GM23338 (cell line): ENCODE data around the gene RUNX1. TPM values are rescaled to one million over a fixed set of nuclear protein-coding genes. Genes with fewer than 3 reads are reported as not detected.

Experiments used
- ATAC-seq: fragments of 200-7000 bp; cut with Tn5 transposase; 3 replicates; pipeline ENCODE4 v1.9.1; 2020
- DNase-seq: peaks from one replicate; pipeline ENCODE4 v3.0.0-alpha.2; 2015; ENCODE audit warnings: low spot score
- H2AFZ ChIP-seq: fragments of 200-600 bp; sonication (generic); 2 replicates; pipeline ENCODE4 v1.8.0; 2016; ENCODE audit warnings: antibody characterized with exemption, mild to moderate bottlenecking, moderate library complexity
- H3F3A ChIP-seq: fragments of 200-600 bp; sonication (generic); replicated peaks from 2 replicates; pipeline ENCODE4 v1.8.0; 2017; ENCODE audit warnings: antibody characterized with exemption, mixed run types, low read depth
- H3K27ac ChIP-seq: fragments of 200-600 bp; sonication (generic); 2 replicates; pipeline ENCODE4 v1.6.1; 2016; ENCODE audit warnings: low read depth
- H3K27me3 ChIP-seq: fragments of 200-600 bp; sonication (generic); 2 replicates; pipeline ENCODE4 v1.8.0; 2016; ENCODE audit warnings: mild to moderate bottlenecking, mixed run types, moderate library complexity; ENCODE audit not compliant: insufficient read depth
- H3K36me3 ChIP-seq: fragments of 200-600 bp; sonication (generic); 2 replicates; pipeline ENCODE4 v1.8.0; 2016; ENCODE audit warnings: mild to moderate bottlenecking; ENCODE audit not compliant: insufficient read depth
- H3K4me1 ChIP-seq: fragments of 200-600 bp; sonication (generic); 2 replicates; pipeline ENCODE4 v1.8.0; 2016; ENCODE audit warnings: mild to moderate bottlenecking, moderate library complexity; ENCODE audit not compliant: insufficient read depth
- H3K4me2 ChIP-seq: fragments of 200-600 bp; sonication (generic); 2 replicates; pipeline ENCODE4 v1.7.1; 2017; ENCODE audit warnings: mixed run types
- H3K4me3 ChIP-seq: fragments of 200-600 bp; sonication (generic); 2 replicates; pipeline ENCODE4 v1.6.1; 2016; ENCODE audit warnings: mixed run types
- H3K79me2 ChIP-seq: fragments of 200-600 bp; sonication (generic); replicated peaks from 2 replicates; pipeline ENCODE4 v1.8.0; 2017; ENCODE audit warnings: mild to moderate bottlenecking; ENCODE audit not compliant: insufficient read depth
- H3K9me2 ChIP-seq: fragments of 200-600 bp; sonication (generic); 2 replicates; pipeline ENCODE4 v1.8.0; 2017; ENCODE audit not compliant: insufficient read depth
- H4K20me1 ChIP-seq: fragments of 200-600 bp; sonication (generic); replicated peaks from 2 replicates; pipeline ENCODE4 v1.8.0; 2017; ENCODE audit warnings: mild to moderate bottlenecking; ENCODE audit not compliant: insufficient read depth
- H3K27ac Mint-ChIP-seq: 2 replicates; pipeline ENCODE4 v1.8.0; 2020; ENCODE audit warnings: inconsistent platforms, mild to moderate bottlenecking, moderate library complexity, mixed read lengths
- H3K27me3 Mint-ChIP-seq: 3 replicates; pipeline ENCODE4 v1.8.0; 2022; ENCODE audit warnings: low read depth, mild to moderate bottlenecking, moderate library complexity, mixed read lengths, inconsistent platforms; ENCODE audit not compliant: insufficient read depth, poor library complexity
- H3K36me3 Mint-ChIP-seq: 3 replicates; pipeline ENCODE4 v1.8.0; 2021; ENCODE audit warnings: low read depth, mild to moderate bottlenecking, inconsistent platforms, moderate library complexity, mixed read lengths
- H3K4me1 Mint-ChIP-seq: 3 replicates; pipeline ENCODE4 v1.8.0; 2020; ENCODE audit warnings: mild to moderate bottlenecking, inconsistent platforms, mixed read lengths
- H3K4me3 Mint-ChIP-seq: 3 replicates; pipeline ENCODE4 v1.8.0; 2021; ENCODE audit warnings: moderate library complexity, mild to moderate bottlenecking, inconsistent platforms, mixed read lengths
- H3K9me3 Mint-ChIP-seq: 3 replicates; pipeline ENCODE4 v1.8.0; 2020; ENCODE audit warnings: moderate library complexity, mild to moderate bottlenecking, inconsistent platforms, mixed read lengths
- CTCF ChIP-seq, 2 experiments: fragments of 200-600 bp in 1 of 2; sonication (generic) in 1 of 2; conservative IDR thresholded peaks; 2 replicates each; pipeline versions ENCODE4 v1.5.1 to v1.6.1; 2016 to 2017; ENCODE audit warnings: antibody characterized with exemption in 2 of 2, low read depth in 2 of 2, mild to moderate bottlenecking in 2 of 2, moderate library complexity in 1 of 2
- POLR2AphosphoS5 ChIP-seq: IDR thresholded peaks from 2 replicates; pipeline ENCODE4 v1.6.1; 2016; ENCODE audit warnings: antibody characterized with exemption, low read depth
- REST ChIP-seq: IDR thresholded peaks from one replicate; pipeline ENCODE4 v1.6.1; 2018; ENCODE audit warnings: antibody characterized with exemption; ENCODE audit not compliant: unreplicated experiment
- STAT1 ChIP-seq: IDR thresholded peaks from one replicate; pipeline ENCODE4 v1.6.1; 2016; ENCODE audit warnings: antibody characterized with exemption; ENCODE audit not compliant: unreplicated experiment
- ZNF331 ChIP-seq: fragments of 250-450 bp; sonication (Bioruptor Pico); IDR thresholded peaks from 2 replicates; pipeline ENCODE4 v1.5.0; 2020; ENCODE audit warnings: low read depth, mild to moderate bottlenecking, moderate library complexity
- ZNF462 ChIP-seq: fragments of 250-450 bp; sonication (Bioruptor Pico); IDR thresholded peaks from 2 replicates; pipeline ENCODE4 v1.5.0; 2020; ENCODE audit warnings: mild to moderate bottlenecking, moderate library complexity
- polyA plus RNA-seq: library from polyadenylated mRNA; unstranded; fragments of >200 nt; fragmentation: Nextera tagmentation; extraction: Ambion mirVana; gene quantifications from 2 replicates; pipeline ENCODE4 v1.2.1, GENCODE V29; 2016
- total RNA-seq: library from RNA; depleted of rRNA; stranded (reverse); fragments of >200 nt; shearing (Covaris generic); gene quantifications from 2 replicates; pipeline ENCODE4 v1.2.3, GENCODE V29; 2014

Gene RUNX1
- total and polyA plus RNA-seq, 2 experiments from 2014 or later, result 0.29 to 1.1 TPM

GRCh38 chr21:35032474-35033263, 16.4 kb downstream of the RUNX1 start:
- ATAC-seq, result no peak

More at GRCh38 chr21:35032474-35033263, 16.4 kb downstream of the RUNX1 start:
- Histone ChIP-seq H3K79me2 (no peaks in the 10 kb centered on the region), H3K4me2 (no peak overlapping the region), H2AFZ (no peak overlapping the region), H4K20me1 (no peaks in the 10 kb centered on the region), H3K27me3 (no peaks in the 10 kb centered on the region), H3K9me2 (0 out of 2 replicates have a peak, but pooled peaks cover 3% of the 10 kb centered on the region), H3K4me3 (no peak overlapping the region), H3K36me3 (no peaks in the 10 kb centered on the region), H3K4me1 (peaks cover 9% of the 10 kb centered on the region), H3K27ac (no peak overlapping the region), H3F3A (no peaks in the 10 kb centered on the region)
- Mint-ChIP-seq H3K27me3 (peaks cover 8% of the 10 kb centered on the region), H3K4me3 (no peak overlapping the region), H3K27ac (no peak overlapping the region), H3K9me3 (no peaks in the 10 kb centered on the region), H3K4me1 (peaks cover 9% of the 10 kb centered on the region), H3K36me3 (no peaks in the 10 kb centered on the region)
- DNase-seq, result no peak
- TF ChIP-seq REST (no peak), ZNF462 (CRISPR knock-in tag) (no peak), CTCF (conservative IDR thresholded peaks at IDR 0.05; ENCODE audit: low read depth in 2 of 2) (no peak), STAT1 (no peak), POLR2AphosphoS5 (no peak), ZNF331 (CRISPR knock-in tag) (no peak)
